ENCODE measurements around the gene PTPRJ.

PTPRJ gene

DNA sequence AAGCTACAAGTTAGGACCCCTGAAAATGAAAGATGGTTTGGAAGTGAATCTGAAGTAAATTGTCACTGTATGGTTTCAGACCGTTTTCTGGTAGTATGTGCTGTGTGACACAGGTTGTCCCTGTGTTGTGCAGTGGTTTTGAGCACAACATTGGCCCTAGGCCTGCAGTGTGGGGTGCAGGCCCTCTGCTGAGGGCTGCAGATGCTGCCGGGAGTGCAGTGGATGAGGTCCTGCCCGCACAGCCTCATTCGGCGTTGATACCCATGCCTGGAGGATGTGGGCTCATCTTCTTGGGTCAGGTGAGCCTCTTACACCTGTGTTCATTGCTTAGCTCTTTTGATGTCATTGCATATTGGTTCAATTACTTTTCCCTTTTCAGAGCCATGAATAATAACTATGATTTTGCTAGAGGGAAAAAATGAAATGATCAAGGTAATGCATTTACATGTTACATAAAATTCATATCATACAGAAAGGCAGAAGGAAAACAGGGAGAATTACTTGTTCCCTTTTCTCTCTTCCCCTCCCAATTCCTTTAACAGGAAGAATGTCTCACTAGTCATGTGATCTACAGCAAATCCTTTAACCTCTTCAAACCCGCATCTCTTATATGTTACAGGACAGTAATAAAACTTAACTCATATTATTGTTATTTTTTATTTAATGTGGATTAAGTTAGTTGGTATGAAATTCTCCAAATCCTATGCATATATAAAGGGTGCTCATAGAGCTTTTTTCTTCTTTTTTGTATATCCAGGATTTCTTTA lies 48.7 kb downstream of the PTPRJ start:
- ChIA-PET CTCF (interaction anchor here (1.9 kb wide), 1 partner anchor 25 kb away, joined by 6 read pairs; no protein-coding TSS in a partner anchor), POLR2A (no interaction called here)
- TF ChIP-seq, protein P1, sequence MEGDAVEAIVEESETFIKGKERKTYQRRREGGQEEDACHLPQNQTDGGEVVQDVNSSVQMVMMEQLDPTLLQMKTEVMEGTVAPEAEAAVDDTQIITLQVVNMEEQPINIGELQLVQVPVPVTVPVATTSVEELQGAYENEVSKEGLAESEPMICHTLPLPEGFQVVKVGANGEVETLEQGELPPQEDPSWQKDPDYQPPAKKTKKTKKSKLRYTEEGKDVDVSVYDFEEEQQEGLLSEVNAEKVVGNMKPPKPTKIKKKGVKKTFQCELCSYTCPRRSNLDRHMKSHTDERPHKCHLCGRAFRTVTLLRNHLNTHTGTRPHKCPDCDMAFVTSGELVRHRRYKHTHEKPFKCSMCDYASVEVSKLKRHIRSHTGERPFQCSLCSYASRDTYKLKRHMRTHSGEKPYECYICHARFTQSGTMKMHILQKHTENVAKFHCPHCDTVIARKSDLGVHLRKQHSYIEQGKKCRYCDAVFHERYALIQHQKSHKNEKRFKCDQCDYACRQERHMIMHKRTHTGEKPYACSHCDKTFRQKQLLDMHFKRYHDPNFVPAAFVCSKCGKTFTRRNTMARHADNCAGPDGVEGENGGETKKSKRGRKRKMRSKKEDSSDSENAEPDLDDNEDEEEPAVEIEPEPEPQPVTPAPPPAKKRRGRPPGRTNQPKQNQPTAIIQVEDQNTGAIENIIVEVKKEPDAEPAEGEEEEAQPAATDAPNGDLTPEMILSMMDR (IDR thresholded peaks at IDR 0.05; ENCODE audit: control extremely low read depth, extremely low read depth, low read depth, missing control alignments) = no peak
- DNase-seq (ENCODE audit: extremely low spot score) = no peak

DNA sequence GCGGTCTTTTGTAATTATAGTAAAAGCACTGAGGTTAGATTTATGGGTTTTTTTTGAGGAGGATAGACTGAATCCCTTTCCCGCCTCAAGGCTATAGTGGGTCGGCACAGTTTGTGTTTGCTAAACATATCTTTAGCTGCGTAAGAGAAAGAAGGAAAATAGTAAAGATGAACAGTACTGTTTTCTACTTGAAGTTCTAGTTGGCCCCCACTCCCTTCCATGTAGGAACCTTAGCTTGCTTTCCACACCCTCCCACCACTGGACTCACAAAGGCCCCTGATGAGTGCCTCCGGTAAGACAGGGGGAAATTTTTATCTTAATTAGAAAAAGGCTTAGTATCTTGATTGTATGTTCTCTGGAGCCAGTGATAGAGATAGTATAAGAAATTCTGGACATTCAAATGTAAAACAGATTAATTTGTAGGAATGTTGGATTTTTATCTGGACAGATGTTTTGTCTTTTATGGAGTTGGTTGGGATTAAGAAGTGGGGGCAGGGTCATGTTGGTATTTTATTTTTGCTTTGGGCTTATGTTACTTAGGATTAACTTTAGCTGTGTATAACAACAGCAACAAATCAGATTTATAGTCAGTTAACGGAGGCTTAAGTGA lies 49.4 kb downstream of the PTPRJ start:
- ChIA-PET POLR2A (no interaction called here), CTCF (interaction anchor here (1.7 to 1.9 kb wide), 2 partner anchors 10 to 26 kb away, joined by 4 to 6 read pairs; no protein-coding TSS in a partner anchor)
- TF ChIP-seq, protein P1 (IDR thresholded peaks at IDR 0.05; ENCODE audit: control extremely low read depth, extremely low read depth, low read depth, missing control alignments) = no peak
- DNase-seq (ENCODE audit: extremely low spot score) = no peak

DNA sequence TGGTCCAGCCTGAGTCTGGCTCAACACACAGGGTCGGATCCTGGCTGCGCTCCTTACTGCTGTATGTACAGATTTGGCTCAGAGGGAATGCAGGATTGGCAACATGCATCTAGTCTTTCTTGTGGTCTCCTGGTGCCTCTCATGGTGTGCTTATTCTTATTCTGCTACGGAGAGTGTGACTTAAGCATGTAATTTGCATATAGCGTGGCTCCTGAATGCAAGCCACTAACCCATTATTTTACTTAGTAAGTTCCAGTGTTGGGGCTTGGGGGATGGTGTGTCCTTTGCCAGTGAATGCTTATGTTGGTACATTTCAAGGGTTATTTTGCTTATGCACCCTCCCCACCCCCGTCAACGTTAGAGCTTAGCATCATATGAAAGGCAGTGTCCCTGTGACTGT lies 51.2 kb downstream of the PTPRJ start:
- POLR2A ChIA-PET = no interaction called here
- DNase-seq (ENCODE audit: extremely low spot score) = no peak

DNA sequence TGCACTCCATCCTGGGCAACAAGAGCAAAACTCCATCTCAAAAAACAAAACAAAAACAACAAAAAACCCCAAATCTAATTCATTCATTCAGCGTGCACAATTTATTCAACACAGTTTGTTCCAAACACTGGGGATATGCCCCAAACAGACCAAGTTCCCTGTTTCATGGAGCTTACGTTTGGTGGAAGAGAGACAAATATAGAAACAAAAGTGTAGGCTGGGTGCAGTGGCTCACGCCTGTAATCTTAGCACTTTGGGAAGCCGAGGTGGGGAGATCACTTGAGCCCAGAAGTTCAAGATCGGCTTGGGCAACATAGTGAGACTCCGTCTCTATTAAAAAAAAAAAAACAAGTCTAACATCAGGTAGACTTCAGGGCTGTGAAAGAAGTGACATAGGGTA lies 52.4 kb downstream of the PTPRJ start:
- DNase-seq (ENCODE audit: extremely low spot score) = no peak
- POLR2A ChIA-PET = no interaction called here
- TF ChIP-seq, protein P1 (IDR thresholded peaks at IDR 0.05; ENCODE audit: control extremely low read depth, extremely low read depth, low read depth, missing control alignments) = no peak
- CTCF ChIA-PET = interaction anchor here (1.0 to 2.7 kb wide), 4 partner anchors 10 to 98 kb away, joined by 3 to 9 read pairs (median 6); no protein-coding TSS in a partner anchor

More for the DNA sequence above, 51.2 kb downstream of the PTPRJ start:
- TF ChIP-seq, protein P1 (IDR thresholded peaks at IDR 0.05; ENCODE audit: control extremely low read depth, extremely low read depth, low read depth, missing control alignments) = no peak
- CTCF ChIA-PET = interaction anchor here (1.2 to 1.3 kb wide), 2 partner anchors 13 to 19 kb away, joined by 3 read pairs; no protein-coding TSS in a partner anchor

DNA sequence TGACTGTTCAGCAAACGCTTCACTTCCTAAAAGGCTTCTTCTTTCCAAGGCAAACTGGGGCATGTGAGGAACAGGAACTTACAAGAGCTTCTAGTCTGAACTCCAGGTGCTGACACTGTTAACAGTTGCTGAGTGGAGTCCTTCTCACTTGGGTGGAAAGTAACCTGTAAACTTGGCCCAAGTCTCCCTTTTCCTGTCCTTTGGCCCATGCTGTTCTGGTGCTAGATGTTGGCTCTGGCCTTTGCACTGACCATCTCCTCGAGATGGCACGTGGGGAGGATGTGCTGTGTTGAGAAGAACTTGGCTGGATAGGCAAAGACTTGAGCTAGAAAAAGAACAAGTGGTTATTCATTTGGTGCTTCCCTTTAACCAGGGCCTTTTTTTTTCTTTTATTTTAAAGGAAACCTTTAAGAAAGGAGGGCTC lies 53.6 kb downstream of the PTPRJ start:
- ChIA-PET CTCF (interaction anchor here (1.0 to 3.9 kb wide), 3 partner anchors 9 to 100 kb away, joined by 5 to 13 read pairs (median 9); no protein-coding TSS in a partner anchor), POLR2A (no interaction called here)
- TF ChIP-seq, protein P1 (IDR thresholded peaks at IDR 0.05; ENCODE audit: control extremely low read depth, extremely low read depth, low read depth, missing control alignments) = no peak
- no peak for DNase-seq (ENCODE audit: extremely low spot score)

DNA sequence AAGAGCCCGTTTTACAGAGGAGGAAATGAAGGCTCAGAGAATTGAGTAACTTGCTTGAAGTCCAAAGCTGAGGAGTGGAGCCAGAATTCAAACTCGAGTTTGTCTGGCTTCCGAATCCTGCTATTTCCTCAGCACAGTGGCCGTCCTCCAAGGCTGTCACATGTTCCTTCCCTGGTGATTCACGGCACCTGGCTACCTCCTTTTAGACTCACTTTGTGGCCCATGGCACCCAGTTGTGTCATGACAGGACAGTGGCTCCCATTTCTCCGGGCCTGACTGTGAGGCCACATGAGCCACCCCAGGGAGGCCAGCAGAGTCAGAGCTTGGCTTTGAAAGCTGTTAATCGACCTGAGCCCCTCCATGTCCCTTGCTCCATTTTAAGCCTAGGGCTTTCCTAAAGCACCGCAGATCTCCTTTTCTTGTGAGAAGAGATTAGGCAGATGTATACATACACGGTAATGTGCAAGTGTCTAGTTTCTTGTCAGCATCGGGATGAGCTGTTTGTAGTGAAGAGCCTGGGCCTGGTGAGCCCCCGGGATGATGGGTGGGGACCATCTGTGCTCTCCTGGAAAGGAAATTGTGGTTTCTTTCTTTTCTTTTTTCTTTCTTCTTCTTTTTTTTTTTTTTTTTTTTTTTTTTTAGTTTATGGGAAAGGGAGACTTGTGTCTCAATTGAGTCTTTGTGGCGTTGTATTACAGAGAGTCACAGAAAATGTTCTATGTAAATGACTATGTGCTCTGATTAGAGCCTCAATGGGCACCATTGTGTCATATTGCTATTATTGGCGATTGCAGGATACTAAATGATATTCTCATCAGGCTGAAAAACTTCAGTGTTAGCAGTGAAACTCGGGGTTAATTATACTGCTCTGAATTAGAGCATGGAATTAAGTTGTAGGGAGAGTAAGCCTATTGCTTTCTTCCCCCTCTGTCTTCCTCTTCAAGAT lies 54.8 kb downstream of the PTPRJ start:
- ChIA-PET CTCF (interaction anchor here (1.1 to 3.9 kb wide), 4 partner anchors 9 to 101 kb away, joined by 3 to 13 read pairs (median 8); no protein-coding TSS in a partner anchor), POLR2A (no interaction called here)
- TF ChIP-seq, protein P1 (IDR thresholded peaks at IDR 0.05; ENCODE audit: control extremely low read depth, extremely low read depth, low read depth, missing control alignments) = no peak
- DNase-seq (ENCODE audit: extremely low spot score) = no peak

All from GM10248 (cell line).